CD4-positive, alpha-beta T cell treated with Interleukin-10 for 1 hour (primary cell): Measurements from ENCODE around the gene NKX2-3.
A peak's percentile ranks its signal among the peaks of the same experiment; 100 is the strongest.

ENCODE experiments used
- DNase-seq: peaks from one replicate; pipeline ENCODE4 v3.0.0-alpha.2; 2020

The NKX2-3 gene

DNA sequence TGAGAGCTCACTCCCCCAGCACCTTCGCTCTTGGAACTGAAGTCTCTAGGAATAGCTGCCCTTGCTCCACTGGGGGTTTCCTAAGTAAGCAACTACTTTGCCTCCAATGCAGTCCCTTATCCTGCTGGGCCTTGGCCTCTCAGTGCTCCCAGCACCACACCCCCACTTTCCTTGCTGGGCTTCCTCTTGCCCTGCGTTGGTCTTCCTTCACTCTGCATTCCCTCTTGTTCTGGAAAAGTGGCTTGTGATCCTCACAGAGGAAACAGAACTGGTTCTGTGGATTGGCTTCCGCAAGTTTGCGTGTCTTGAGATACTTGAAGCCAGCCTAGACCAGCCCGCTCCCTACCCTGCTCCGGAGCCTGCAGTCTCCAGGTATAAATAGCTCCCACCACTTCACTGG lies 6.4 kb downstream of the NKX2-3 start:
- no peak for DNase-seq

- DNase-seq: no peak
These were observed 7.1 kb downstream of the NKX2-3 start for GRCh38 chr10:99539820-99540219.

- no peak for DNase-seq
These were observed 7.5 kb downstream of the NKX2-3 start for GRCh38 chr10:99540306-99540656.

DNA sequence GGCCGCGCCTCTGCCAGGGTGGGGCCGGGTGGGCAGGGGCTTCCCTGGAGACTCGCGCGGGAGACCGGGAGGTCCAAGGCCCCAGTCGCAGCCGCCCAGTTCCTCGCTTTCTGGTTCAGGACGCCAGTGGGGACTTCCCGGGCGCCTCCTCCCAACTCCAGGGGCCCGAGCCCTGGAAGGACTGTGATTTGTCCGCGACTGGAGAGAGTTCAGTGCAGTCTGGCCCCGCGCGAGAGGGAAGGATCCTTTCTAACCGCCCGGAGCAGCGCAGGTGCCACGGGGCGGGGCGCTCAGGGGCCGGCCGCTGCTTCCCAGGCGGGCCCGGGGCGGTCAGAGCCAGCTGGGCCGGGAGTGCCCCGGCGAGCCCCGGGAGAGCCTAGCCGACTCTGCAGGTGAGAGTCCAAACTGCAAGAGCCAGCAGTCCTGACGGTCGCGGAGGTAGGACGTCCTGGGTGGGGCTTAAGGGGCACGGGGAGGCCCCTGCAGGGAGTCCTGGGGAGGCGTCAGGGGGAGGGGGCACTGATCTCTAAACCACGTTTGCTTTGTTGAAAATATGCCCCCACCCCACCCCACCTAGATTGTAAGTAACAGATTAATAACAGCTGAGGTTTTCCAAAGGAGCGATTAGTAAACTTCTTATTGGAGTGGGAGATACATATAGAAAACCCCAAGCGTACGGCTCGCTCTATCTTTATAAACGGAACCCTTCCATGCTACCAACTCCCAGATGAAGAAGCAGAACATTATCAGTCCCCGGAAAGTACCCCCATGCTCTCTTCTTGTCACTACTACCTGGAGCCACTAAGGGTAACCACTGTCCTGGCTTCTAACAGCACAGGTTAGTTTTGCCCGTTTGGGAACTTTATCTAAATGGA lies 8.2 kb downstream of the NKX2-3 start:
- DNase-seq: no peak

DNA sequence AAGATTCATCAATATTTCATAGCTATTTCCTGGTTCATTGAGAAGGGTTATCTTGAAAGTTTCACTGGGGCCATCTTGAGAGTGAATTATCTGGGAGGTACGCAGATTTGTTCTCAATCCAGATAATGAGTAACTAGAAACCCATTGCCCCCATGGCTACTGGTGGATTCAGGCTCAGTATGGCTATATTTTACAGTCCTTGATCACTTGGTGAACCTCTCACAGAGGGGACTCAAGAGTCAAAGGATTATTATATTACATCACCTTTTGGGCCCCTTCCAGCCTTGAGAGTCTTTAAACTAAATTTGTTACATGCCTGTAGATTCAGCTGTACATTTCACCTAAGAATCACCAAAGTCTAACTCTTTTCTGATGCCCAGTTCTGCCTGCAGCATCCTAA lies 11.6 kb downstream of the NKX2-3 start:
- DNase-seq: no peak

- DNase-seq: peak; percentile 10
These were observed 15.3 kb downstream of the NKX2-3 start for GRCh38 chr10:99548041-99548530.

DNA sequence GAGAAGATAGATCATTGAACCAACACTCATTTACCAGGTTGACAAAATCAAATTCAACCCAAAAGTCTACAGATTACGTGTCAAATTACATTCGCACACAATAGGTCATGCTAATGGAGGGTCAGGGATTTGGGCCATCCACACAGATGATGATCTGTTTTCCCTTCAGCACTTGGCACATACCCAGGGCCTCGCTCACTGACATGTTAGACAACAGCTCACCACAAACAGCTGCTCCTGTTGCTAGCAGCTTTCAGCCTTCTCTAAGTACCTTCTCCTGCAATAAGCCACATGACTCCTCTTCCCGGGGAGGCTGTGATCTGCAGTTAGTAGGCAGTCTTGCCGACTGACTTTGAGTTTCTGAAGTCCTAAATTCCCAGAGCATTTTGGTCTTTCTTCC lies 18.4 kb downstream of the NKX2-3 start:
- DNase-seq: no peak

DNA sequence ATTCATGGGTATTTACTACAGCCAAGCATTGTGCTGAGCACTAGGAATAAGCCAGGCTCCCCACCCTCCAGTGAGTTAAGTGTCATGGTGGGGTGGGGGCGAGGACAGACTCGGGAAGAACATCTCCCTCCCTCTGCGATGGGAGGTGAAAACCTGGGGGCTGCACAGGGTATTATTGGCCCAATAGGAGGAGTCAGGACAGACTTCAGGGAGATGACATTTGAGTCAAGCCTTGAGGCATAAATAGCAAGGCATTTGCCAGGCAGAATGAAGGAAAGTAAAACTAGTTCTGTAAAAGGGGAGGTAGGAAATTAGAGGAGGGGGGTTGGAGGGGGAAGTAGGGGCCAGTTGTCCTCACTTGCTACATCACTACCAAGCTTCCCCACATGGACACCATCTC lies 18.9 kb downstream of the NKX2-3 start:
- no peak for DNase-seq

DNA sequence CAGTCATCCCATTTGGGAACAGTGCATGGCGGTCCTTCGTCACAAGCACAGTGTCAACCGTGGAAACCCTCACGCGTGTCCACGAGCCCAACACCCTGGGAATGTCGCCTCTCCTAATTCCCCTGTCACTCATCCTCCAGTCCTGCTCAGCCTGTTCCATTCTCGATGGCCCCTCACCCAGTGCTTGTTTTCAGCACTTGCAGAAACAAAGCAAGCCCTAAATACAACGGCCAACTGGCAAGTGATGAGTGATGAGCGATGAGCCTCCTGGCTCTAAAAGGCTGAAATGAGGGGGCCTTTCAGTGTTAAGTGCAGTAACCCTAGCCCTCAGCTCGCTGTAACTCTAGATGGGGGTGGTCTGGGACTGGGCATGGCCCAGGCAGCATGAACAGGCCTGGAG lies 22.6 kb downstream of the NKX2-3 start:
- DNase-seq: no peak

DNA sequence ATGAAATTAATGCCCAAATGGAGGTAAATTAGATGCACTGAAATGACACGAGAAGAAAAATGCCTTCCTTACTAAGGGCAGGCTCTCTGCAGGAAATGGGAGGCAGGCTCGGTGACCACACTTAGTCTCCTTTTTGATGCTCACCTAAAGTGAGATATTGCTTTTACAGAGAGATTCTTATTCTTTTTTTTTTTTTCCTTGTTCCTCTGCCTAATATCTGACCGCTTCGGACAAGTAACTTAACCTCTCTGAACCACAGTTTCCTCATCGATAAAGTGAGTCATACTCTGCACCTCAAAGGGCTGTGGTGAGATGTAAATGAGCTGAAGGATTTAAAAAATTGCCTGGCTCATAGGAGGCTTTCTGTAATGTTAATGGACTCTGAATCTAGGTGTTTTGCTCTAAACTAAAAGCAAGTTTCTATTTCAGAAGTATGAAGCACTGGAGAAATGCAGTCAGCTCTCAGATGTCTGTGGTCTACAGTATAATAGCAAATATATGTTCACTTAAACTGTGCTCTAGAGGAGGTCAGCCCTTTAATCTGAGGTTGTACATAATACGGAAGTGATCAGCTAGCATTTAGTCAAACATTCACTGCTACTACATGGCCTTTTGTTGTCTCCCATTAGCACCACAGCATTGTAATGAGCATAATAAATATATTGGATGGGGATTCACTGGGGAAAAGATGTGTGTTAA lies 23.2 kb downstream of the NKX2-3 start:
- DNase-seq: peak; percentile 4

DNA sequence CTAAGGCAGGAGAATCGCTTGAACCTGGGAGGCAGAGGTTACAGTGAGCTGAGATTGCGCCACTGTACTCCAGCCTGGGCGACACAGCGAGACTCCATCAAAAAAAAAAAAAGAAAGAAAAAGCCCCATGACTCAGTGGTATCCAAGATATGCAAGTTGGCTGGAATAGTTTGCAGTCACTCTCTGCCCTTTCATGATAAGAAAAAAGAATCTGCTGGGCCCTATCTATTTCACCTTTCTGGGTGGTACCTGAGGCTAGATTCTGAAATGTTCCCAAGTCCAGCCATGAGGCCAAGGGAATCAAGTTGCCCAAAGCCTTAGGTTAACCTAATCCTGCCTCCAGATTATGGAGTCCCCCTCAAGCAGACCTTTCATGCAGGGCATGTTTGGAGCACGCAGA lies 24.3 kb downstream of the NKX2-3 start:
- no peak for DNase-seq

- DNase-seq: no peak
These were observed 26.0 kb downstream of the NKX2-3 start for GRCh38 chr10:99558708-99559107.

GRCh38 chr10:99560277-99561126 lies 27.8 kb downstream of the NKX2-3 start:
- DNase-seq: peak; percentile 35

GRCh38 chr10:99562631-99563030 lies 29.9 kb downstream of the NKX2-3 start:
- DNase-seq: no peak

GRCh38 chr10:99564361-99564760 lies 31.6 kb downstream of the NKX2-3 start:
- DNase-seq: no peak

- no peak for DNase-seq
These were observed 32.4 kb downstream of the NKX2-3 start for GRCh38 chr10:99565166-99565565.

GRCh38 chr10:99569253-99569939 lies 36.7 kb downstream of the NKX2-3 start:
- no peak for DNase-seq

- DNase-seq: no peak
These were observed 37.2 kb downstream of the NKX2-3 start for GRCh38 chr10:99569961-99570360.

DNA sequence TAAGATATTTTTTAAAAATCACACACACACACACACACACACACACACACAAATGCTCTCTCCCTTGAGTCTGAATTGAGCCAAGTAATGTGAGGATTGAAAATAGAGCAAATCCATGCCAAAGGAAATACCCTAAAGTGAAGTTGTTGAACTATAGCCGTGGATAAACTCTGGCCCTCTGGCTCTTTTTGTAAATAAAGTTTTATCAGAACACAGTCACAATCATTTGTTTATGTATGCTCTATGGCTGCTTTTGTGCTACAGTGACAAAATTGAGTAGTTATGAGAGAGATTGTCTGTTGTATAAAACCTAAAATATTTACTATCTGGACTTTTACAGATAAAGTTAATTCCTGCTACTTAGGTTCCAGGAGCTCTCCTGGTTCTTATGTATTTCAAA lies 39.1 kb downstream of the NKX2-3 start:
- no peak for DNase-seq

DNA sequence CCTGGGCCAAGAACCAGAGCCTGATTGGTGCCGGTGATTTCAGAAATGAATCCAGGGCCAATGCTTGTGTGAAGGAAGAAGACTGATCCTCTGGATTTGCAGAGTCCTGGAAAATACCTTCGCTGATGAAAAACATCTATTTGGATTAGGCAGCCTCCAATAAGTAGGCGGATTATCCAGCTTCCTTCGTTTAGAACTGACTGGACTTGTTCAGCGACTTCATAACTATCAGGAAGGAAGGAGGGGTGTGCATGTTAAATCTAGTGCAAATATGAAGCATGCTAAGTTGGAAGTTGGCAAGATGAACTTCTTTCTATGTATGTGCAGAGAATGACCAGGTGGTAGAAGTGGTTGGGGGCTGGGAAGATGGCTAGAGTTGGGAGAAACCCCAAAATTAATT lies 41.0 kb downstream of the NKX2-3 start:
- no peak for DNase-seq

GRCh38 chr10:99579971-99580370 lies 47.2 kb downstream of the NKX2-3 start:
- DNase-seq: no peak

GRCh38 chr10:99582255-99582770 lies 49.6 kb downstream of the NKX2-3 start:
- no peak for DNase-seq

DNA sequence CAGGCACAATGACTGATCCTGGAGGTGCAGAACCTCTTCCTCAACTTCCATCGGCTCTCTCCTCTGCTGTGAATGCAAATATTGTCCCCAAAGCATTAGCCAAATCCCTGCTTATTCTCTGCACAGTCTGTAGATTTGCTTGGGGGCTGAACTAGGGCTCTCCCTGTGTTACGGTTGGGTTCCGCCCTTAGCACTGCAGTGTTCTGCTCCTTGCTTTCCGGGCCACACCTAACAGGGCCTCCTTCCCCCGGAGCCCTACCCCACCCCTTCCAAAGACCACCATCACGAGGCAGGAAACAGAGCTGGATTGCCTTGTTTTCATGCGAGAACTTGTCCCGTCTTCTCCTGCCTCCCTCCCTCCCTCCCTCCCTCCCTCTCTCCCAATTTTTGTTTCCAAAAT lies 50.9 kb downstream of the NKX2-3 start:
- no peak for DNase-seq
